Kidney epithelial cell (primary cell): Measurements from ENCODE around the gene SPINT2. TPM values are rescaled to one million over a fixed set of nuclear protein-coding genes. Genes with fewer than 3 reads are reported as not detected.

Experiments
- DNase-seq: peaks from one replicate; pipeline ENCODE4 v3.0.0-alpha.2; 2010; ENCODE audit warnings: low read depth
- H3K27me3 ChIP-seq: 2 replicates; pipeline ENCODE4 v1.6.0; 2011; ENCODE audit warnings: low read length; ENCODE audit not compliant: control insufficient read depth, insufficient read depth
- H3K36me3 ChIP-seq: 2 replicates; pipeline ENCODE4 v1.5.1; 2011; ENCODE audit warnings: low read length; ENCODE audit not compliant: control insufficient read depth, insufficient read depth
- H3K4me3 ChIP-seq: 2 replicates; pipeline ENCODE4 v1.5.1; 2011; ENCODE audit warnings: low read depth, mild to moderate bottlenecking, control low read depth, low read length
- CTCF ChIP-seq: IDR thresholded peaks from 2 replicates; pipeline ENCODE4 v1.5.1; 2011; ENCODE audit warnings: mild to moderate bottlenecking, moderate library complexity, low read length, control low read depth, inconsistent platforms; ENCODE audit not compliant: insufficient read depth, poor library complexity, severe bottlenecking
- total RNA-seq: library from RNA; depleted of rRNA; stranded (reverse); fragments of >200 nt; gene quantifications from 2 replicates; pipeline ENCODE4 v1.2.3, GENCODE V29; 2015

SPINT2 gene
- total RNA-seq, 1 donor from 2014 or later: 591 TPM

DNA sequence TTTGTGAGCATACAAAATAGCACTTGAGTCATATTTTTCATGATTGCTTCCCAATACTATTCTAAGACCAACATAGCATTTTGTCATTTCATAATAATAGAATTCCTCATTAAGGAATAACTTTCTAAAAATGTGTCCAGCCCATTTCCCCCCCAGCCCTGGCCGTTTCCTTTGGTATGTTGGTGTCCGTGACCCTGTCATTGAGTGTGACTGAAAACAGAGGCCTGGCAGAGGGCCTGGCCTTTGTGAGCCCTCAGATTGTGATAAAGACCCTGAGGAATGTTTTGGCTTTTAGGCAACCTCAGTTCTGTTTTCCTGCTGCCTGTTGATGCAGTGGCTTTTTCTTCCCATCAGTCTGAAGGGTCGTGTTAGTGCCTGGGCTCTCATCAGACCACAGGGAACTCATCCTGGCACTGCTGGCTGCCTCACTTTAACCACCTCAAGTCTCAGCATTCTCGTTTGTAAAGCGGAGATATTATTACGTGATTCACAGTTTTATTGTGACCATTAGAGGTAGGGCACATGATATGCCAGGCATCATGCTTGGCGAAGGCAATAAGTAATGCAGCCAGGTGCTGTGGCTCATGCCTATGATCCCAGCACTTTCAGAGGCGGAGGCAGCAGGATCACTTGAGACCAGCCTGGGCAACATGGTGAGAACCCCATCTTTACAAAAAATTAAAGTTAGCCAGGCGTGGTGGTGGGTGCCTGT is 13.8 kb downstream of the SPINT2 start:
- Histone ChIP-seq H3K27me3 (no peaks in the 10 kb centered on the region), H3K4me3 (no peak overlapping the region), H3K36me3 (no peaks in the 10 kb centered on the region)
- no peak for TF ChIP-seq CTCF
- DNase-seq: no peak

- DNase-seq: no peak
- no peak for TF ChIP-seq CTCF
- Histone ChIP-seq H3K36me3 (no peaks in the 10 kb centered on the region), H3K27me3 (no peaks in the 10 kb centered on the region), H3K4me3 (no peak overlapping the region)
Observed at GRCh38 chr19:38278751-38279150, 14.4 kb downstream of the SPINT2 start.

- H3K27me3 ChIP-seq: no peaks in the 10 kb centered on the region
- no peak for DNase-seq
- H3K36me3 ChIP-seq: peaks cover 1% of the 10 kb centered on the region
- no peak for TF ChIP-seq CTCF
- no peak overlapping the region for H3K4me3 ChIP-seq
Observed at GRCh38 chr19:38280030-38280921, 15.9 kb downstream of the SPINT2 start.

DNA sequence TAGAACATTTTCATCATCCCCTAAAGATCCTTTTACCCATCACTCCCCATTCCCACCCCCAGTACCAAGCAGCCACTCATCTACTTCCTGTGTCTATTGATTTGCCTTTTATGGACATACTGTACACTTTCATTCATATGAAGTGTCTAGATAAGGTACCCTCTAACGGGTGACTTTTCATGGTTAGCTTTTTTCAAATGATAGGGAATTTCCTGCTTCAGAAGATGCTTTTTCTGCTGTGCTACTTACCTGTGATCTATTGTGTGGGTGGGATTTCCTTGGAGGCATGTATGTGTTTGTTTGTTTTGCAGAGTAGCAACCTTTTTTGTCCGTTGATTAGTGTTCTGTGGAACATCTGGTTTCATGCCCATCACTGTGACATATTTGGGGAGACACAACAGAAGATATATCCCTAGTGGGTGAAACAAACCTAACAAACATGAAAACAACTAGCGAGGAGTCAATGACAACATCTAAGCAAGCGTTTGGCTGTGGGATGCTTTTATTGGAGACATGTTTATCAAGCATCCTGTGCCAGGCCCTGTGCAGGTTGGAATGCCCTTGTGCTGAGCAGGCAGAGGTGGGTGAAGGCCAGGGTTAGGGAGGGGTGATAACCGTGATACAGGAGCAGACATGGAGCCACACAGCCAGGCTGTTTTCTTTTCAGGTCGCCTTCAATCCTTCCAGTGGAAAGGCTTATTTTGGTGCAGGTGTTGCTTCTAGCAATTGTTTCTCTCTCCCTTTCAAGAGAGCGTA is 17.6 kb downstream of the SPINT2 start:
- H3K36me3 ChIP-seq: peaks cover 1% of the 10 kb centered on the region
- TF ChIP-seq CTCF: no peak

DNA sequence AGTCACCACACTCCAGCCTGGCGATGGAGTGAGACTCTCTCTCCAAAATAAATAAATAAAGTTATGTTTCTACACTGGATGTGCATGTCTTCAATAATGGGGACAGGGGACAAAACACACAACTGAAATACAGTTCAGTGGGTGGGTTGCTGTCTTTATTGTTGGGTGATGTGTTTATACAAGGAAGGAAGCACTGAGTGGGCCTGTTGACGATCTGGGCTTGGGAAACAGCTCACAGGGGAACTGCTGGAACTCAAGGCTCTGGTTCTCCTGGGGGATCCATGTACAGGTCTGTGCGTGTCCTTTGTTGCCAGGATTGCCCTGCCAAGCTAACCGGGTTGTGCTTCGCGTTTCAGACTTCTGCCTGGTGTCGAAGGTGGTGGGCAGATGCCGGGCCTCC is 18.9 kb downstream of the SPINT2 start:
- no peak for TF ChIP-seq CTCF
- DNase-seq: no peak
- Histone ChIP-seq H3K27me3 (no peaks in the 10 kb centered on the region), H3K4me3 (no peak overlapping the region), H3K36me3 (peaks cover 1% of the 10 kb centered on the region)

More for the DNA sequence above, 17.6 kb downstream of the SPINT2 start:
- no peak overlapping the region for H3K4me3 ChIP-seq
- DNase-seq: no peak
- no peaks in the 10 kb centered on the region for H3K27me3 ChIP-seq
